Activated naive CD8-positive, alpha-beta T cell treated with anti-CD3 and anti-CD28 coated beads, Interleukin-2, amount 50 U/mL, for 24 hours (primary cell): ENCODE data around the gene MYO9A.
"Not testable (repeated sequence)": the region's sequence is repeated elsewhere in the genome, so short reads cannot be mapped to it uniquely, and the experiment has no call there.

Source experiments
- ATAC-seq: fragments of 150-1000 bp; cut with Tn5 transposase; one replicate; pipeline ENCODE4 v1.10.0; 2021
- DNase-seq: peaks from one replicate; pipeline ENCODE4 v3.0.0; 2021
- H3K27ac Mint-ChIP-seq: one replicate; pipeline ENCODE4 v1.8.0; 2021; ENCODE audit warnings: mild to moderate bottlenecking, mixed read lengths
- H3K27me3 Mint-ChIP-seq: one replicate; pipeline ENCODE4 v1.8.0; 2021; ENCODE audit warnings: mixed read lengths
- H3K36me3 Mint-ChIP-seq: one replicate; pipeline ENCODE4 v1.8.0; 2021; ENCODE audit warnings: low read depth, mixed read lengths
- H3K4me1 Mint-ChIP-seq: one replicate; pipeline ENCODE4 v1.8.0; 2021; ENCODE audit warnings: mixed read lengths
- H3K4me3 Mint-ChIP-seq: one replicate; pipeline ENCODE4 v1.8.0; 2021; ENCODE audit warnings: mild to moderate bottlenecking, moderate library complexity, mixed read lengths
- H3K9me3 Mint-ChIP-seq: one replicate; pipeline ENCODE4 v1.8.0; 2021; ENCODE audit warnings: mixed read lengths

The MYO9A gene

GRCh38 chr15:72086920-72087648, 30.9 kb downstream of the MYO9A start:
- DNase-seq, result no peak
- peaks cover 23% of the 10 kb centered on the region for H3K9me3 Mint-ChIP-seq
- H3K36me3 Mint-ChIP-seq, result peaks cover 18% of the 10 kb centered on the region
- no peaks in the 10 kb centered on the region for H3K27me3 Mint-ChIP-seq
- H3K4me3 Mint-ChIP-seq, result no peak overlapping the region
- ATAC-seq, result no peak
- H3K4me1 Mint-ChIP-seq, result no peaks in the 10 kb centered on the region
- no peak overlapping the region for H3K27ac Mint-ChIP-seq

GRCh38 chr15:72086010-72086697, 31.8 kb downstream of the MYO9A start:
- Mint-ChIP-seq H3K9me3 (peaks cover 28% of the 10 kb centered on the region), H3K36me3 (peaks cover 19% of the 10 kb centered on the region), H3K27ac (no peak overlapping the region), H3K4me3 (no peak overlapping the region), H3K27me3 (no peaks in the 10 kb centered on the region), H3K4me1 (no peaks in the 10 kb centered on the region)
- DNase-seq, result no peak
- no peak for ATAC-seq

- H3K4me1 Mint-ChIP-seq, result peaks cover 7% of the 10 kb centered on the region
- H3K27me3 Mint-ChIP-seq, result no peaks in the 10 kb centered on the region
- ATAC-seq (no peak), DNase-seq (no peak)
- H3K36me3 Mint-ChIP-seq, result peaks cover 11% of the 10 kb centered on the region
- H3K4me3 Mint-ChIP-seq, result no peak overlapping the region
- peaks cover 29% of the 10 kb centered on the region for H3K9me3 Mint-ChIP-seq
- no peak overlapping the region for H3K27ac Mint-ChIP-seq
Measured at GRCh38 chr15:72082176-72082575, 35.8 kb downstream of the MYO9A start.

- Mint-ChIP-seq H3K4me1 (peaks cover 10% of the 10 kb centered on the region), H3K4me3 (no peak overlapping the region), H3K9me3 (peaks cover 23% of the 10 kb centered on the region), H3K36me3 (peaks cover 8% of the 10 kb centered on the region), H3K27me3 (no peaks in the 10 kb centered on the region), H3K27ac (no peak overlapping the region)
- DNase-seq (no peak), ATAC-seq (peak; percentile 49)
Measured at GRCh38 chr15:72078887-72079286, 39.1 kb downstream of the MYO9A start.

GRCh38 chr15:72077950-72078349, 40.0 kb downstream of the MYO9A start:
- H3K4me1 Mint-ChIP-seq, result peaks cover 10% of the 10 kb centered on the region

GRCh38 chr15:72074335-72075060, 43.5 kb downstream of the MYO9A start:
- no peak for DNase-seq
- Mint-ChIP-seq H3K36me3 (peaks cover 4% of the 10 kb centered on the region), H3K27me3 (no peaks in the 10 kb centered on the region), H3K9me3 (no peaks in the 10 kb centered on the region), H3K4me3 (no peak overlapping the region), H3K27ac (no peak overlapping the region), H3K4me1 (peaks cover 10% of the 10 kb centered on the region)
- ATAC-seq, result no peak

More at GRCh38 chr15:72077950-72078349, 40.0 kb downstream of the MYO9A start:
- no peaks in the 10 kb centered on the region for H3K27me3 Mint-ChIP-seq
- ATAC-seq (no peak), DNase-seq (no peak)
- peaks cover 8% of the 10 kb centered on the region for H3K36me3 Mint-ChIP-seq
- no peak overlapping the region for H3K27ac Mint-ChIP-seq
- peaks cover 13% of the 10 kb centered on the region for H3K9me3 Mint-ChIP-seq
- H3K4me3 Mint-ChIP-seq, result no peak overlapping the region

GRCh38 chr15:72071448-72071825, 46.5 kb downstream of the MYO9A start:
- H3K27ac Mint-ChIP-seq, H3K27me3 Mint-ChIP-seq, H3K4me3 Mint-ChIP-seq: not testable (repeated sequence)

GRCh38 chr15:72070817-72071447, 47.0 kb downstream of the MYO9A start:
- no peaks in the 10 kb centered on the region for H3K27me3 Mint-ChIP-seq
- H3K4me1 Mint-ChIP-seq, result peaks cover 1% of the 10 kb centered on the region
- no peak for DNase-seq
- H3K4me3 Mint-ChIP-seq, result no peak overlapping the region
- no peaks in the 10 kb centered on the region for H3K9me3 Mint-ChIP-seq
- ATAC-seq, result no peak
- peaks cover under 1% of the 10 kb centered on the region for H3K36me3 Mint-ChIP-seq
- no peak overlapping the region for H3K27ac Mint-ChIP-seq

More at GRCh38 chr15:72071448-72071825, 46.5 kb downstream of the MYO9A start:
- H3K9me3 Mint-ChIP-seq, H3K36me3 Mint-ChIP-seq, ATAC-seq, DNase-seq, H3K4me1 Mint-ChIP-seq: not testable (repeated sequence)

- H3K27me3 Mint-ChIP-seq, result no peaks in the 10 kb centered on the region
- peaks cover 1% of the 10 kb centered on the region for H3K4me1 Mint-ChIP-seq
- peaks cover 6% of the 10 kb centered on the region for H3K36me3 Mint-ChIP-seq
- H3K9me3 Mint-ChIP-seq, result no peaks in the 10 kb centered on the region
- DNase-seq (no peak), ATAC-seq (no peak)
- no peak overlapping the region for H3K27ac Mint-ChIP-seq
- H3K4me3 Mint-ChIP-seq, result no peak overlapping the region
Measured at GRCh38 chr15:72068856-72069255, 49.1 kb downstream of the MYO9A start.

GRCh38 chr15:72065801-72066200, 52.1 kb downstream of the MYO9A start:
- H3K4me1 Mint-ChIP-seq, result peaks cover 1% of the 10 kb centered on the region
- no peak for ATAC-seq
- no peaks in the 10 kb centered on the region for H3K9me3 Mint-ChIP-seq
- DNase-seq, result no peak
- H3K36me3 Mint-ChIP-seq, result peaks cover 8% of the 10 kb centered on the region
- no peak overlapping the region for H3K27ac Mint-ChIP-seq
- no peak overlapping the region for H3K4me3 Mint-ChIP-seq
- no peaks in the 10 kb centered on the region for H3K27me3 Mint-ChIP-seq

GRCh38 chr15:72063186-72063585, 54.8 kb downstream of the MYO9A start:
- DNase-seq, result no peak
- ATAC-seq, result no peak
- no peaks in the 10 kb centered on the region for H3K9me3 Mint-ChIP-seq
- peaks cover 2% of the 10 kb centered on the region for H3K4me1 Mint-ChIP-seq
- no peaks in the 10 kb centered on the region for H3K27me3 Mint-ChIP-seq
- H3K27ac Mint-ChIP-seq, result no peak overlapping the region
- H3K36me3 Mint-ChIP-seq, result peaks cover 8% of the 10 kb centered on the region
- no peak overlapping the region for H3K4me3 Mint-ChIP-seq

GRCh38 chr15:72062319-72062718, 55.6 kb downstream of the MYO9A start:
- peaks cover 4% of the 10 kb centered on the region for H3K4me1 Mint-ChIP-seq

GRCh38 chr15:72060687-72061250, 57.2 kb downstream of the MYO9A start:
- ATAC-seq (no peak), DNase-seq (no peak)
- no peaks in the 10 kb centered on the region for H3K27me3 Mint-ChIP-seq
- peaks cover 6% of the 10 kb centered on the region for H3K36me3 Mint-ChIP-seq
- H3K4me3 Mint-ChIP-seq, result no peak overlapping the region
- no peaks in the 10 kb centered on the region for H3K9me3 Mint-ChIP-seq
- H3K27ac Mint-ChIP-seq, result no peak overlapping the region
- peaks cover 4% of the 10 kb centered on the region for H3K4me1 Mint-ChIP-seq

More at GRCh38 chr15:72062319-72062718, 55.6 kb downstream of the MYO9A start:
- Mint-ChIP-seq H3K27ac (no peak overlapping the region), H3K4me3 (no peak overlapping the region), H3K9me3 (no peaks in the 10 kb centered on the region), H3K36me3 (peaks cover 8% of the 10 kb centered on the region), H3K27me3 (no peaks in the 10 kb centered on the region)
- no peak for DNase-seq
- ATAC-seq, result no peak

- no peaks in the 10 kb centered on the region for H3K9me3 Mint-ChIP-seq
- no peaks in the 10 kb centered on the region for H3K27me3 Mint-ChIP-seq
- H3K4me3 Mint-ChIP-seq, result no peak overlapping the region
- H3K4me1 Mint-ChIP-seq, result peaks cover 4% of the 10 kb centered on the region
- peaks cover 5% of the 10 kb centered on the region for H3K36me3 Mint-ChIP-seq
- no peak for ATAC-seq
- no peak overlapping the region for H3K27ac Mint-ChIP-seq
- no peak for DNase-seq
Measured at GRCh38 chr15:72058585-72058984, 59.4 kb downstream of the MYO9A start.
